Prostate gland (tissue), 2 donors: ENCODE data around the gene ESPNL.

Source experiments
- POLR2A ChIP-seq: fragments of 450-650 bp; IDR thresholded peaks from one replicate; pipeline ENCODE4 v1.6.1; 2016; ENCODE audit warnings: antibody characterized with exemption, mild to moderate bottlenecking
- TF ChIP-seq, protein P1 (sequence below), 4 experiments: fragments of 200-600 bp in 2 of 4; fragments of 450-650 bp in 2 of 4; sonication (generic) in 2 of 4; IDR thresholded peaks; 1 replicate in 3 of 4; 2 replicates in 1 of 4; pipeline ENCODE4 v1.5.1; 2016 to 2019; ENCODE audit warnings: antibody characterized with exemption in 4 of 4, mild to moderate bottlenecking in 2 of 4, moderate library complexity in 2 of 4

DNA sequence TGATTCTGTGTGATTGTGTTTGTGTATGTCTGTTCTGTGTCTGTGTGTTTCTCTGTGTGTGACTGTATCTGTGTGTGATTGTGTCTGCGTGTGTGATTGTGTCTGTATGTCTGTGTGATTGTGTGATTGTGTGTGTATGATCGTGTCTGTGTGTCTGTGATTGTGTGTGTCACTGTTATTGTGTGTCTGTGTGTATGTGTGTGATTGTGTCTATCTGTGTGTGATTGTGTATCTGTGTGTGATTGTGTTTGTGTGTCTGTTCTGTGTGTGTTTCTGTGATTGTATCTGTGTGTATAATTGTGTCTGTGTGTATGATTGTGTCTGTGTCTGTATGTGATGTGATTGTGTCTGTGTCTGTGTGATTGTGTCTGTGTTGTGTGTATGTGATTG is 26.6 kb downstream of the ESPNL start:
- TF ChIP-seq, protein P1, sequence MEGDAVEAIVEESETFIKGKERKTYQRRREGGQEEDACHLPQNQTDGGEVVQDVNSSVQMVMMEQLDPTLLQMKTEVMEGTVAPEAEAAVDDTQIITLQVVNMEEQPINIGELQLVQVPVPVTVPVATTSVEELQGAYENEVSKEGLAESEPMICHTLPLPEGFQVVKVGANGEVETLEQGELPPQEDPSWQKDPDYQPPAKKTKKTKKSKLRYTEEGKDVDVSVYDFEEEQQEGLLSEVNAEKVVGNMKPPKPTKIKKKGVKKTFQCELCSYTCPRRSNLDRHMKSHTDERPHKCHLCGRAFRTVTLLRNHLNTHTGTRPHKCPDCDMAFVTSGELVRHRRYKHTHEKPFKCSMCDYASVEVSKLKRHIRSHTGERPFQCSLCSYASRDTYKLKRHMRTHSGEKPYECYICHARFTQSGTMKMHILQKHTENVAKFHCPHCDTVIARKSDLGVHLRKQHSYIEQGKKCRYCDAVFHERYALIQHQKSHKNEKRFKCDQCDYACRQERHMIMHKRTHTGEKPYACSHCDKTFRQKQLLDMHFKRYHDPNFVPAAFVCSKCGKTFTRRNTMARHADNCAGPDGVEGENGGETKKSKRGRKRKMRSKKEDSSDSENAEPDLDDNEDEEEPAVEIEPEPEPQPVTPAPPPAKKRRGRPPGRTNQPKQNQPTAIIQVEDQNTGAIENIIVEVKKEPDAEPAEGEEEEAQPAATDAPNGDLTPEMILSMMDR (IDR thresholded peaks at IDR 0.05): no peak
- no peak for TF ChIP-seq POLR2A
